K562 (cell line): ENCODE data around the gene ARFGAP1.

Experiments used
- ELF4 ChIP-seq: fragments of 450-650 bp; formaldehyde crosslinking; IDR thresholded peaks from 2 replicates; pipeline ENCODE4 v1.4.0; 2022; ENCODE audit warnings: missing genetic modification characterization
- FOXJ3 ChIP-seq: sonication (generic); formaldehyde crosslinking; IDR thresholded peaks from 2 replicates; pipeline ENCODE4 v1.4.0; 2020; ENCODE audit warnings: mild to moderate bottlenecking, missing genetic modification reagents
- MED1 ChIP-seq: sonication (generic); formaldehyde crosslinking; IDR thresholded peaks from 2 replicates; pipeline ENCODE4 v1.8.1; 2023; ENCODE audit warnings: missing genetic modification reagents, borderline replicate concordance
- STAT6 ChIP-seq: sonication (generic); formaldehyde crosslinking; IDR thresholded peaks from 2 replicates; pipeline ENCODE4 v1.8.1; 2023; ENCODE audit warnings: mild to moderate bottlenecking, missing genetic modification reagents

- TF ChIP-seq MED1 (CRISPR knock-in tag), result no peak
- no peak for TF ChIP-seq ELF4 (CRISPR knock-in tag)
- TF ChIP-seq STAT6 (CRISPR knock-in tag), result no peak
- no peak for TF ChIP-seq FOXJ3 (CRISPR knock-in tag)
Observed at GRCh38 chr20:63320616-63321147, 48.1 kb downstream of the ARFGAP1 start.
